OCI-LY7 (cell line): ENCODE results near the gene ZNF14.

ENCODE experiments used
- EZH2phosphoT487 ChIP-seq: fragments of 200-600 bp; sonication (generic); IDR thresholded peaks from 2 replicates; pipeline ENCODE4 v1.6.1; 2018; ENCODE audit warnings: low read depth, borderline replicate concordance, mild to moderate bottlenecking, mixed run types, antibody characterized with exemption, low read length, moderate library complexity, mixed read lengths
- TF ChIP-seq, protein P1 (sequence below): fragments of 200-600 bp; sonication (generic); conservative IDR thresholded peaks from 2 replicates; pipeline ENCODE4 v1.5.1; 2014; ENCODE audit warnings: mild to moderate bottlenecking, antibody characterized with exemption, low read length, moderate library complexity, mixed read lengths

DNA sequence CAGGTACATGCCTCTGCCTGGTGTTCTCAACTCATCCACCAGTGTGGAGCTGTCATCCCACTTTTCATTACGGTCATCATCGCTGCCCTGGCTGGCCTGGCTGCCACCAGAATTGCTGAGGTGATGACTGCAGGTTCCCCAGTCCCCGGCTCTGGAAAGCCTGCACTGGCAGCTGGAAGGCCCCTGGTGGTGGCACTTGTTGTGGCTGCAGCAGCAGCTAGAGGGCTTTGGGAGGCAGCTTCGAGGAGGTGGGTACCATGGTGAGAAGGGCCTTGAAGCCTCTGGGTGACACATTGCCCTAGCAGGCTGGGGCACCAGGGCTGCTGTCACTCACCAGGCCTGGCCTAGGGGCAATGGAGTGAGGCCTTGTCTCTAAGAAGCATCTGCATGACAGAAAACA lies 25.3 kb upstream of the ZNF14 start:
- TF ChIP-seq, protein P1, sequence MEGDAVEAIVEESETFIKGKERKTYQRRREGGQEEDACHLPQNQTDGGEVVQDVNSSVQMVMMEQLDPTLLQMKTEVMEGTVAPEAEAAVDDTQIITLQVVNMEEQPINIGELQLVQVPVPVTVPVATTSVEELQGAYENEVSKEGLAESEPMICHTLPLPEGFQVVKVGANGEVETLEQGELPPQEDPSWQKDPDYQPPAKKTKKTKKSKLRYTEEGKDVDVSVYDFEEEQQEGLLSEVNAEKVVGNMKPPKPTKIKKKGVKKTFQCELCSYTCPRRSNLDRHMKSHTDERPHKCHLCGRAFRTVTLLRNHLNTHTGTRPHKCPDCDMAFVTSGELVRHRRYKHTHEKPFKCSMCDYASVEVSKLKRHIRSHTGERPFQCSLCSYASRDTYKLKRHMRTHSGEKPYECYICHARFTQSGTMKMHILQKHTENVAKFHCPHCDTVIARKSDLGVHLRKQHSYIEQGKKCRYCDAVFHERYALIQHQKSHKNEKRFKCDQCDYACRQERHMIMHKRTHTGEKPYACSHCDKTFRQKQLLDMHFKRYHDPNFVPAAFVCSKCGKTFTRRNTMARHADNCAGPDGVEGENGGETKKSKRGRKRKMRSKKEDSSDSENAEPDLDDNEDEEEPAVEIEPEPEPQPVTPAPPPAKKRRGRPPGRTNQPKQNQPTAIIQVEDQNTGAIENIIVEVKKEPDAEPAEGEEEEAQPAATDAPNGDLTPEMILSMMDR = peak; percentile 42; the same call in 1 of the 2 replicates
- TF ChIP-seq EZH2phosphoT487 = no peak
